Mononuclear cell (primary cell): ENCODE data around the gene MPIG6B. TPM values are rescaled to one million over a fixed set of nuclear protein-coding genes. Genes with fewer than 3 reads are reported as not detected.
A peak's percentile ranks its signal among the peaks of the same experiment; 100 is the strongest.

Experiments used
- H3K27me3 ChIP-seq: 2 replicates; pipeline ENCODE4 v1.6.0; 2011; ENCODE audit warnings: low read length, control low read depth; ENCODE audit not compliant: insufficient read depth
- H3K4me1 ChIP-seq: 2 replicates; pipeline ENCODE4 v1.5.1; 2011; ENCODE audit warnings: mild to moderate bottlenecking, low read length, control low read depth; ENCODE audit not compliant: insufficient read depth
- H3K4me3 ChIP-seq: 2 replicates; pipeline ENCODE4 v1.5.1; 2011; ENCODE audit warnings: mild to moderate bottlenecking, low read length, moderate library complexity
- H3K9me3 ChIP-seq: 2 replicates; pipeline ENCODE4 v1.5.1; 2011; ENCODE audit warnings: low read depth, mild to moderate bottlenecking, control low read depth, low read length
- total RNA-seq: library from RNA; depleted of rRNA; stranded (reverse); fragments of >200 nt; gene quantifications from one replicate; pipeline ENCODE4 v1.2.3, GENCODE V29; 2012

Gene MPIG6B
- total RNA-seq, 1 donor, result 11.5 TPM

DNA sequence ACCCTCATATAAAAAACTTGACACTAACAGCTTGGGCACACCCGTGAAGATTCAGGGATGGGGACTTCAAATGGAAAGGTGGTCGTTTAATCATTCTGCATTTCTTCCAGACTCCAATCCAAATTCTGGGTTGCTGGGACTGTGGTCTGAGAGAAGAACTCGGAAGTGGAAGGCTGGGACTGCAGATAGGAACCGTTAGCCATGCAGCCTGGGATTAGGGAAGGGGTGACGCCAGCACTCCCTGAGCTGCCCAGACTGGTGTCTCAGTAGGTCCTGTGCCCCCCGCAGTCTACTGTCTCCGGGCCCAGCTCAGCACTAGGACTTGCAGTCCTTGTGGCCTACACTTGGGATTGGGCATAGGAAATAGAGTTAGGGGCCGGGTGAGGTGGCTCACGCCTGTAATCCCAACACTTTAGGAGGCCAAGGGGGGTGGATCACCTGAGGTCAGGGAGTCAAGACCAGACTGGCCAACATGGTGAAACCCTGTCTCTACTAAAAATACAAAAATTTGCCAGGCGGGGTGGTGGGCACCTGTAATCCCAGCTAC is 13.7 kb downstream of the MPIG6B start:
- peak overlapping the region; percentile 92 for H3K4me3 ChIP-seq
- H3K4me1 ChIP-seq, result peaks cover 71% of the 10 kb centered on the region

DNA sequence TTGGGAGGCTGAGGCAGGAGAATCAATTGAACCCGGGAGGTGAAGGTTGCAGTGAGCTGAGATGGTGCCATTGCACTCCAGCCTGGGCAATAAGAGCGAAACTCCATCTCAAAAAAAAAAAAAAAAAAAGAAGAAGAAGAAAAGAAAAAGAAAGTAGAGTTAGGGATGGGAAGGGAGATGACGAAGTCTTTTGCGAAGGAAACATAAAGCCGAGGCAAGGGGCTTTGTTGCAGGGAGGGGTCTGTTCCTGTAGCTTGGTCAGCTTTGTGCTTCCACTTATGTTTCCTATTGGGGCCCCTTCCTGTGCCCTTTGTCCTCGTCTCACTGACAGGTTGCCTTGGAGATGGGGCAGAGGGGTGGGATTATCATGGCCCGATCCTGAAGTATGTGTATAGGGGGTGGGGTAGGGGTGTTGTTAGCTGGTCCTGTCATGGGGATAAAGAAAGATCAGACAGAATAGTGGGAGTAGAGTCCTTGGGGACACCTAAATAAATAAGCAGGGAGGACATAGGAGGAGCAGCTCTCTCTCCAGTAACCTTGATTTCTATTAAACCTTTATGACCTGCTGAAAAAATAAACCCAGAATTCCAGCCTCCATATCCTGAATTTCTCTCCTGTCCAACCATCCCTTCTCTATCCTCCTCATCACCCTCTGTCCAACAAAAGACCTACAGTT is 14.3 kb downstream of the MPIG6B start:
- Histone ChIP-seq H3K4me1 (peaks cover 65% of the 10 kb centered on the region), H3K27me3 (no peaks in the 10 kb centered on the region), H3K4me3 (peak overlapping the region; percentile 92), H3K9me3 (no peaks in the 10 kb centered on the region)

More for the DNA sequence above, 13.7 kb downstream of the MPIG6B start:
- H3K27me3 ChIP-seq, result no peaks in the 10 kb centered on the region
- H3K9me3 ChIP-seq, result no peaks in the 10 kb centered on the region

DNA sequence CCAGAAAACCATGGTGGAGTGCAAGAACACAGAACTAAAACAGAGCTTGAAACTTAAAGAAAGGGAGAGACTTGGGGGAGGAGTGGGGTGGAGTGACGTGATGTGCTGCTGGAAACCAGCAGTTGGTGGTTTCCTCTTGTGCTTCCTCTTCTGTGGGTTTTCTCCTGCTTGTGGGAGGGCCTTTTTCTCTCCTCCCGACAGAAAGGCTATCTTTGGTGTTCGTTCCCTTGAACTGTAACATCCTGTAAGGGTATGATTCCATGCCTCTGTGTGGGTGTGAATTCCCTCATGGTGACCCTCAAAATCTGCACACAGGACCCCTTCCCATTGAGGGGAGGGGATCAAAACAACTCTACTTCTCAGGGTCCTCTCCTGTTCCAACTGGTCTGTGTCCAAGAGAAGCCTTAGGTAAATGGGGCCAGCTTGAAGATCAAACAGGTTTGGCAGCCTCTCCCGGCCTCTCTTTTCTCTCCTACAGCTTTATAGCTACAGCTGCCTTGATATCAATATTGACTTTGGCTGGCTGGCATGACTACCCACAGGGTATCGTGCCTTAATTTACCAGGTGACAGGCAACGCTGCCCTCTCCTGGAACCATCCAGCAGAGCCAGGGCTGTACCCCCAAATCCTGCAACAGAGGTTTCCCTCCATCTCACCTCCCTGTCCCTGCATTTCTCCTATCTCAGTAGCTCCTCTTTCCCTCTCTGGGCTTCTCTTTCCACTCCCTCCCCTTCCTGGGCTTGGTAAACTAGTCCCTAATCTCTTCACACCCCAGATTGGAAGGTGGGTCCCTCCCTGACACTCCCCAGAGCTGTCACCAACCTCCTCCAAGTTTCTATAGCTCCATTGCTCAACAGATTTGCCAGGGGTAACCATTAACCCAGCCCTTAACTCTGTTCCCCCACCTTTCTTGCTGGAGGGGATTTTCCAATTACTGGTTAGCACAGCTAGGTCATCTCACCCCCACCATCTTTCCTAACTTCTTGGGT is 15.1 kb downstream of the MPIG6B start:
- Histone ChIP-seq H3K4me1 (peaks cover 57% of the 10 kb centered on the region), H3K9me3 (no peaks in the 10 kb centered on the region), H3K4me3 (peak overlapping the region; percentile 9), H3K27me3 (no peaks in the 10 kb centered on the region)

DNA sequence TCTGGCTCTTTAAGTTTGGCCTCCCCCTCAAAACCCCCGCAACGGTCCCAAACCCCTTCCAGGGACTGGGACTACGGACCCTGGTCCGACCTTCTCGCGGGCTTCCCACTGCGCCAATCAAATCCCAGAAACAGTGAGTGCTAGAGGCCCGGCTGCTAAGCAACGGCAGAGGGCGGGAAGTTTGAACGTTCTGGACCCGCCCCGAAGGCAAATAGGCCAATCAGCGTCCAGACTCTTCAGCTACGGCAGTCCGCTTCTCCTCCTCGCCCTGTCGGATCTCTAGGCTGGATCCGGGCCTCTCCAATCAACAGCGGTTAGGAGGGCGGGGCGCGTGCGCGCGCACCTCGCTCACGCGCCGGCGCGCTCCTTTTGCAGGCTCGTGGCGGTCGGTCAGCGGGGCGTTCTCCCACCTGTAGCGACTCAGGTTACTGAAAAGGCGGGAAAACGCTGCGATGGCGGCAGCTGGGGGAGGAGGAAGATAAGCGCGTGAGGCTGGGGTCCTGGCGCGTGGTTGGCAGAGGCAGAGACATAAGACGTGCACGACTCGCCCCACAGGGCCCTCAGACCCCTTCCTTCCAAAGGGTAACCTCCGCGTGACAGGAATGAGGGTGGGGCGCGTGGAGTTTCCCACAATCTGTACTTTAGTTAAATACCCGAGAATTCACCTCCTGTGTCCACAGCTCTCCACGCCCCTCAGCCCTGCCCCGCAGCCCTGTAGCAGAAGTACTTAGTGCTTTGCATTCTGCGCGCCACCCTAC is 16.6 kb downstream of the MPIG6B start, which contains the start of gene MSH5:
TSS of gene MSH5 (plus strand) at position 367 of the 758 bp plus-strand sequence. CDS start 462 bp downstream, outside the sequence.
- no peaks in the 10 kb centered on the region for H3K9me3 ChIP-seq
- H3K4me1 ChIP-seq, result peaks cover 43% of the 10 kb centered on the region
- no peaks in the 10 kb centered on the region for H3K27me3 ChIP-seq
- H3K4me3 ChIP-seq, result peak within 1 kb of the TSS; percentile 64

DNA sequence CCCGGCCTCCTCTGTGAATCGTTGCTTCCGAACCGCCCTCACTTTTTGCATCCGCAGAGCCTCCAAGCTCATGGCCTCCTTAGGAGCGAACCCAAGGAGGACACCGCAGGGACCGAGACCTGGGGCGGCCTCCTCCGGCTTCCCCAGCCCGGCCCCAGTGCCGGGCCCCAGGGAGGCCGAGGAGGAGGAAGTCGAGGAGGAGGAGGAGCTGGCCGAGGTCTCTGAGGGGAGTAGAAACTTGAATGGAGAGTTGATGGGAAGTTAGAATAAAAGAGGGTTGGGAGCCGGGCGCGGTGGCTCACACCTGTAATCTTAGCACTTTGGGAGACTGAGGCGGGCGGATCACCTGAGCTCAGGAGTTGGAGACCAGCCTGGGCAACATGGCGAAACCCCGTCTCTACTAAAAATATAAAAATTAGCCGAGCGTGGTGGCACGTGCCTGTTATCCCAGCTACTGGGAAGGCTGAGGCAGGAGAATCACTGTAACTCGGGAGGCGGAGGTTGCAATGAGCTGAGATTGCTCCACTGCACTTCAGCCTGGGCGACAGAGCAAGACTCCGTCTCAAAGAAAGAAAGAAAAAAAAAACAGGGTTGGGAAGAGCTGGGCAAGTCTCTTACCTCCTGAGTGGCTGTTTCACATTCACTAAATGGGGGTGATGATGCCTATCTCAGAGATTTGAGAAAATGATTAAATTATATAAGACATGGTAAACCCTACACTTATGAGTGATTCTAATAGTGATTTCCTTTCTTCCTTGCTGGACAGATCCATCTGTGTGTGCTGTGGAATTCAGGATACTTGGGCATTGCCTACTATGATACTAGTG is 17.4 kb downstream of the MPIG6B start:
- Histone ChIP-seq H3K4me1 (peaks cover 43% of the 10 kb centered on the region), H3K27me3 (no peaks in the 10 kb centered on the region), H3K4me3 (peak overlapping the region; percentile 64), H3K9me3 (no peaks in the 10 kb centered on the region)

DNA sequence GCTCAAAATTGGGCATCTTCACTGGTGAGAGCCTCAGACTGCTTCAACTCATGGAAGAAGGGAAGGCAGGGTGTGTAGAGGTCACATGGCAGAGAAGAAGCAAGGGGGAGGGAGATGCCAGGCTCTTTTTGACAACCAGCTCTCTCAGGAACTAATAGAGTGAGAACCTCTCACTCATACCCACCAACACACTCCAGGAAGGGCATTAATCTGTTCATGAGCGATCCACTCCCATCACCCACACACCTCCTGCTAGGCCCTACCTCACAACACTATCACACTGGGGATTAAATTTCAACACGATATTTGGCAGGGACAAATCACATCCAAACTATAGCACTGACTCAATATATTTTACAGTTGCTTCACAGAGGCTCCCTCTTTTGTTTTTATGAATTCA is 18.6 kb downstream of the MPIG6B start:
- peaks cover 38% of the 10 kb centered on the region for H3K4me1 ChIP-seq
- no peaks in the 10 kb centered on the region for H3K9me3 ChIP-seq
- no peak overlapping the region for H3K4me3 ChIP-seq
- no peaks in the 10 kb centered on the region for H3K27me3 ChIP-seq

DNA sequence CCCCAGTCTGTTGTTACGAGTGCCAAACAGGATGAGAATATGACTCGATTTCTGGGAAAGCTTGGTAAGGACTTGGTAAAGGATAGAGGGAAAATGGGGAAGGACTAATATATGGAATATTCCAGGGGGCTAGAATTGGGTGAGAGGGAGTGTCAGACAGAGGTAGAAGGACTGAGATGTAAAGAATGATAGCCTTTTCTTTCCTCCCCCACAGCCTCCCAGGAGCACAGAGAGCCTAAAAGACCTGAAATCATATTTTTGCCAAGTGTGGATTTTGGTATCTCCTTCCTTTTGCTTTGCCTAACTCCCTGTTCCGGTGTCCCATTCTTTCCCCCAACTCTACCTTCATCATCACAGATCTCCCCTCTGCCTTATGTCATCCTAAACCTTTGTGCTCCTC is 19.7 kb downstream of the MPIG6B start:
- Histone ChIP-seq H3K4me3 (no peak overlapping the region), H3K9me3 (no peaks in the 10 kb centered on the region), H3K4me1 (peaks cover 27% of the 10 kb centered on the region), H3K27me3 (no peaks in the 10 kb centered on the region)

DNA sequence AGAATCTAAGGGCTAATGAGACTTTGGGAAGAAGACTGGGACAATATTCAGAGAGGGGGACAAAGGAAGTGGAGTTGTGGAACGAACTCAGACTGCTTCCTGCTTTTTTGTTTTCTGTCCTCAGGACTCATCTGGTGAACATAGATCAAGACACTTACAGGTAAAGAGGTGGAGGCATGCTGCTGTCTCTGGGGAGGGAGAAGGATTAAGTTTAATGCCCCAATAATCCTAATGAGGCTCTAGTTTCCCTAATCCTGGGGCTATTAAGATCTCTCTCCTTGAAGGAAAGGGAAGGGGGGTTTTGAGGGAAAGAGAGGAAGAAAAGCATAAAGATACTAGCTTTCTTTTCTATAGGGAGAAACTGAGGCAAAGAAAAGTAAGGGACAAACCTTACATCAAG is 21.2 kb downstream of the MPIG6B start:
- peaks cover 12% of the 10 kb centered on the region for H3K4me1 ChIP-seq
- H3K4me3 ChIP-seq, result no peak overlapping the region
- no peaks in the 10 kb centered on the region for H3K9me3 ChIP-seq
- H3K27me3 ChIP-seq, result no peaks in the 10 kb centered on the region

DNA sequence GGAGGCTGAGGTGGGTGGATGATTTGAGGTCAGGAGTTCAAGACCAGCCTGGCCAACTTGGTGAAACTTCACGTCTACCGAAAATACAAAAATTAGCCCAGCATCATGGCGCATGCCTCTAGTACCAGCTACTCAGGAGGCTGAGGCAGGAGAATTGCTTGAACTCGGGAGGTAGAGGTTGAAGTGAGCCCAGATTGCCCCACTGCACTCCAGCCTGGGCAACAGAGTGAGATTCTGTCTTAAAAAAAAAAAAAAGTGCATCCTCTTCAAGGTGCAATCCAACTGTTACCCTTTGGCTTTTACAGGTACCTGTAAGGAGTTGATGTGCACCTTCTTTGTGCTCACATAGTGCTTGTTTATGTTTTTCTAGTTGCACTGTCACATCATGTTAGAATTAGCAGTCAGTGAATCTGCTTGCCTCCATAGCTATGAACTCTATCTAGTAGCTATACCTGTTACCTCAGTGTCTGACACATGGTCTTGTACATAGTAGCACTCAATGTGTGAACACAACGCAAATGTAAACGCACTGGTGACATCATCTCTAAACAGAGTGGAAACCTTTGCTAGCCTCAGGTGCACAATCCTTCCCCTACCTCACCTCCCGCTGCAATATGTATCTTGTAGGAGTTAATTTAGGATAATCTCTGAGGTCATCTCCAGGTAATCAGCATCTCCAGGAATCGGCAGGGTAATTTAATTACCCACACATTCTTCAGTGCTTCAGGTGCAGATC is 26.3 kb downstream of the MPIG6B start:
- no peak overlapping the region for H3K4me3 ChIP-seq
- no peaks in the 10 kb centered on the region for H3K27me3 ChIP-seq
- H3K9me3 ChIP-seq, result no peaks in the 10 kb centered on the region
- no peaks in the 10 kb centered on the region for H3K4me1 ChIP-seq

DNA sequence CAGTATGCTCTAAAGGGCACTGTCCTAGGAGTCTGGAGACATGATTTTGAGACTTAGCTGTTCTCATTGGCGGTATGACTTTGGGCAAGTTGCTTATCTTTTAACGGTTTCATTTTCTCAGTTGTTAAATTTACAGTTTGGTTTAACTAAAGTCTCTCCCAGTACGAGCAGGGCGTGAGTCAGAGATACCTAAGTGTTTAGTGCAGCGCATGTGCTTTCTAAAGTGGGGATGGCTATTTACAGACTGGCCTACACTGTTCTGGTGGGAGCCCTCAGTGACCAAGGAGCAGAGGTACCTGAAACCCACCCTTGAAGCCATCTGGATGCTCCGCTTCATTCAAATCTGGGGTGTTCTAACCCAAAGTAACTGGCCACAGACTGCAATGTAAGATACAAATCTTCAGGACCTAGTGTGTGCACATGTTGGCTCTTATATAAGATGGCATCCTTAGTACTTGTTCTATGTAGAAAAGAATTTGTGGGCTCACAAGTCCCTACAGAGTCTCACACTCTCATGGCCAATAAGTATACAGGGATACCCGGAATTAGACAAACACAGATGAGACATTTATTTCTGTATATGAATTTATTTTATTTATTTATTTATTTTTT is 27.3 kb downstream of the MPIG6B start:
- H3K4me1 ChIP-seq, result no peaks in the 10 kb centered on the region
- H3K27me3 ChIP-seq, result no peaks in the 10 kb centered on the region
- no peaks in the 10 kb centered on the region for H3K9me3 ChIP-seq
- no peak overlapping the region for H3K4me3 ChIP-seq

DNA sequence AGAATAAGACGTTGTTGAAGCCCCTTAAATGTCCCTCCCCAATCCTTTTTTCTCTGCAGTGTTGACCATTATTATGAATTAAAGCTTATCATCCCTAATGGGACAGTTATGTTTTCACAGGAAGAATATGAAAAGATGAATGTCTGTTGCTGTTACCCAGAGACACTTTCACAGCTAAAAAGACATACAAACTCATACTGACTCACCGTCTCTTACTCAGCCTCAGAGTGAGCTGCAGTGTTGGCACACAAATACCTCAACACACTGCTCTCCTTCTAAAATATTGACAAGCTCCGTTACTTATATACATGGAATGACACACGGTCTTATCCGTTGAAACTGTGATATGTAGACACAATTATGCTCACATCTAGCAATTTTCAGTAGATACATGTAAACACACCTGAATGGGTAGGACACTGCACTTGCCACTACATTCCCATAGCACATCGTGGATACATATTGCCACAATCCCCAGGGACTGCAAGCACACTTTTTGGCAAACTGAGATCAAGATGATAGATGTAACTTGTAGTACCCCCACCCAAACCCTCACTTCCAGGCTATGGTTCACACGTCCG is 29.7 kb downstream of the MPIG6B start:
- no peak overlapping the region for H3K4me3 ChIP-seq
- no peaks in the 10 kb centered on the region for H3K27me3 ChIP-seq
- no peaks in the 10 kb centered on the region for H3K4me1 ChIP-seq
- H3K9me3 ChIP-seq, result no peaks in the 10 kb centered on the region

DNA sequence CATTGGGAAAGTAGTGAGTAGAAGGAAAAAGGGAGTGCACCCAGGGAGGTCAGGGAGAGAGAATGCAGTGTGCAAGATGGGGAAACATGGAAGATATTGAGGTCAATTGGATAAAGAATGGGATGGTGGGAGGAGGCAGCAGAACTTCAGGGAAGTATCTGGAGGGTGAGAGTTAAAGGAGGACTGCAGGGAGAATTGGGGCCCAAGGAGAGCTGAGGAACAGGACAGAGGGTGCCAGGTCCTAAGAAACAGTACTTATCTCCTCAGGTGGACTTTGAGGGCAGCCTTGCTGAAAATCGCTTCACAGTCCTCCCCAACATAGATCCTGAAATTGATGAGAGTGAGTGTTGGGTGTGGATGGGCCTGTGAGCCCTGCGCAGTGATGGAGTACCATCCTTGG is 35.1 kb downstream of the MPIG6B start:
- Histone ChIP-seq H3K4me3 (no peak overlapping the region), H3K9me3 (no peaks in the 10 kb centered on the region)

DNA sequence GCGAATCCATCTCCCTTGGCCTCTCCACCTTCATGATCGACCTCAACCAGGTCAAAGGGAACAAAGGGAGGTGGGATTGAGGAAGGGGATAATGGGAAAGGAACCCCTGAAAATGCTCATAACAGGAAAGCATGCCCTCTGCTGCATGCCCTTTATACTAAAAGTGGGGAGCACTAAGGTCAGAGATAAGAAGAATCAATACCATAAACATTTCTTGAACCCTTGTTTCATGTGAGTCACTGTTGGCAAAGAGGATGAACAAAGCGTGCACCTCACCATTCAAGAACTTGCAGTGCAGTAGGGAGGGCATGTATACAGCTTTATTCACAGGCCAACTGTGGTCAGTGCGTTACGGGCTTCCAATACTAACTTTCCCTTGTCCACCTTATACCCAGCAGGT is 37.6 kb downstream of the MPIG6B start:
- H3K4me1 ChIP-seq, result no peaks in the 10 kb centered on the region
- no peaks in the 10 kb centered on the region for H3K9me3 ChIP-seq
- H3K4me3 ChIP-seq, result no peak overlapping the region
- no peaks in the 10 kb centered on the region for H3K27me3 ChIP-seq

More for the DNA sequence above, 35.1 kb downstream of the MPIG6B start:
- Histone ChIP-seq H3K4me1 (no peaks in the 10 kb centered on the region), H3K27me3 (no peaks in the 10 kb centered on the region)
